Heart left ventricle (tissue), 13 donors: ENCODE results near the gene LRRFIP1.

ENCODE experiments used
- POLR2A ChIP-seq, 2 donors: fragments of 450-650 bp; IDR thresholded peaks; one replicate each; pipeline ENCODE4 v1.6.1; 2017; ENCODE audit warnings: antibody characterized with exemption in 2 of 2, mild to moderate bottlenecking in 2 of 2, moderate library complexity in 2 of 2
- TF ChIP-seq, protein P1 (sequence below), 12 donors: fragments of 200-600 bp; sonication (generic) in 4 of 12; IDR thresholded peaks; one replicate each; pipeline versions ENCODE4 v1.5.0 to v1.8.0; 2018 to 2022; ENCODE audit warnings: antibody characterized with exemption in 12 of 12, mild to moderate bottlenecking in 5 of 12
- donor health status: ischemic (EF 13 %, LVEDD 7.1; RV severe dilation, severe dysfunction).
- donor health status: DM: no; HTN: yes; CAD: no.
- donor health status: DM: no; HTN: no; CAD: no.
- donor health status: ischemic (EF 25% LVEDD 6.9; RV normal size, moderate dysfunction).
- donor health status: ischemic (EF 25% LVEDD 5.7; RV mildly dilated, moderate dysfunction).
- donor health status: ischemic (EF 35%, LVEDD 5.7; RV mildly dilated, moderate dysfunction).
- donor health status: nonischemic (EF 11% LVEDD 7.7; RV severe dilation, severe dysfunction).
- donor health status: DM: yes; HTN: yes; CAD: no.
- donor health status: PGD.
- donor health status: ischemic (EF 29% LVEDD 5.4; RV normal size, mild dysfunction).
- donor health status: nonischemic (EF 23%, LVEDD 6.1; RV moderate dilation, normal function).

DNA sequence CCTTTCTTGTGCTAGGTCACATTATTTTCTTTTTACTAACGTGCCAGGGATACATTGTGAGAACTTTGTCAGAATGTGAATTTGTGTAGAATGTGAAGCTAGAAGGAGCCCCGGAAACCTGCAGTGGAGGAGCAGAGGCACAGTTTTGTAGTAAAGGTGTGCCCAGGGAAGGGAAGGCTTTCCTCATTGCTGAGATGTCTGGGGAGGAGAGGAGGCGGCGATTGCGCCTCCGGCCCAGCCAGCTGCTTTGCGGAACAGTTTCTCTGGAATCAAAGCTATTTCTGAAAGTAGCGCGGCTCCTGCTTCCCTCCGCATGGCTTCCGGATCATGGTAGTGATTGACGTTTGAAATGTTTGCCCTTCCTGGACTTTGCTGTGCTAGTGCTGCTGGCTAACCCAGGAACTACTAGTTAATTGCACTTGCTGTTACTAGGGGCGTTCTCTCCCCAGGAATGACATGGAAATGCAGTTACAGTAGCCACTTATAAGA, 88.1 kb downstream of the LRRFIP1 start:
- TF ChIP-seq, protein P1, sequence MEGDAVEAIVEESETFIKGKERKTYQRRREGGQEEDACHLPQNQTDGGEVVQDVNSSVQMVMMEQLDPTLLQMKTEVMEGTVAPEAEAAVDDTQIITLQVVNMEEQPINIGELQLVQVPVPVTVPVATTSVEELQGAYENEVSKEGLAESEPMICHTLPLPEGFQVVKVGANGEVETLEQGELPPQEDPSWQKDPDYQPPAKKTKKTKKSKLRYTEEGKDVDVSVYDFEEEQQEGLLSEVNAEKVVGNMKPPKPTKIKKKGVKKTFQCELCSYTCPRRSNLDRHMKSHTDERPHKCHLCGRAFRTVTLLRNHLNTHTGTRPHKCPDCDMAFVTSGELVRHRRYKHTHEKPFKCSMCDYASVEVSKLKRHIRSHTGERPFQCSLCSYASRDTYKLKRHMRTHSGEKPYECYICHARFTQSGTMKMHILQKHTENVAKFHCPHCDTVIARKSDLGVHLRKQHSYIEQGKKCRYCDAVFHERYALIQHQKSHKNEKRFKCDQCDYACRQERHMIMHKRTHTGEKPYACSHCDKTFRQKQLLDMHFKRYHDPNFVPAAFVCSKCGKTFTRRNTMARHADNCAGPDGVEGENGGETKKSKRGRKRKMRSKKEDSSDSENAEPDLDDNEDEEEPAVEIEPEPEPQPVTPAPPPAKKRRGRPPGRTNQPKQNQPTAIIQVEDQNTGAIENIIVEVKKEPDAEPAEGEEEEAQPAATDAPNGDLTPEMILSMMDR (IDR thresholded peaks at IDR 0.05): no peak
- TF ChIP-seq POLR2A (IDR thresholded peaks at IDR 0.05): no peak
